ENCODE measurements around the gene LIPC. TPM values are rescaled to one million over a fixed set of nuclear protein-coding genes. Genes with fewer than 3 reads are reported as not detected.

LIPC gene
- total RNA-seq, 1 experiment from 2014 or later = not detected

- Histone ChIP-seq H3K27ac (ENCODE audit: low read depth, low read length, poor library complexity, severe bottlenecking) (no peak overlapping the region), H3K4me1 (ENCODE audit: insufficient read depth, low read length, poor library complexity, severe bottlenecking) (no peaks in the 10 kb centered on the region), H3K27me3 (replicated peaks; ENCODE audit: insufficient read depth, low read depth, low read length, poor library complexity) (no peaks in the 10 kb centered on the region), H3K36me3 (ENCODE audit: insufficient read depth, low read length, poor library complexity, severe bottlenecking) (peaks cover 6% of the 10 kb centered on the region), H3K9me3 (ENCODE audit: low read depth, low read length, poor library complexity, severe bottlenecking) (no peaks in the 10 kb centered on the region), H3K4me3 (ENCODE audit: low read depth, low read length, poor library complexity, severe bottlenecking) (no peak overlapping the region)
- no peak for DNase-seq (ENCODE audit: low spot score)
- POLR2A ChIA-PET (ENCODE audit: low non-redundant PET) = no interaction called here
- no TSS peak for BruUV-seq (replicated peaks)
- TF ChIP-seq CTCF (conservative IDR thresholded peaks at IDR 0.05; ENCODE audit: low read depth, low read length) = no peak
- TF ChIP-seq EZH2 (IDR thresholded peaks at IDR 0.05; ENCODE audit: borderline replicate concordance, low read depth, low read length, poor library complexity, severe bottlenecking) = no peak
- intact Hi-C loops (cut with micrococcal nuclease; ENCODE audit: unreplicated experiment) = no loop called here
- CTCF ChIA-PET = interaction anchor here (0.5 kb wide), 1 partner anchor 179 kb away, joined by 7 read pairs; no protein-coding TSS in a partner anchor
Observed at GRCh38 chr15:58605931-58606530, 174.2 kb downstream of the LIPC start.

GRCh38 chr15:58606577-58607080 is 174.8 kb downstream of the LIPC start:
- no peaks in the 10 kb centered on the region for H3K4me1 ChIP-seq (ENCODE audit: insufficient read depth, low read length, poor library complexity, severe bottlenecking)
- no peak for DNase-seq (ENCODE audit: low spot score)
- TF ChIP-seq EZH2 (IDR thresholded peaks at IDR 0.05; ENCODE audit: borderline replicate concordance, low read depth, low read length, poor library complexity, severe bottlenecking) (no peak), CTCF (conservative IDR thresholded peaks at IDR 0.05; ENCODE audit: low read depth, low read length) (no peak)
- no TSS peak for BruUV-seq (replicated peaks)
- peaks cover 6% of the 10 kb centered on the region for H3K36me3 ChIP-seq (ENCODE audit: insufficient read depth, low read length, poor library complexity, severe bottlenecking)
- ChIA-PET POLR2A (ENCODE audit: low non-redundant PET) (no interaction called here), CTCF (no interaction called here)
- no peak overlapping the region for H3K27ac ChIP-seq (ENCODE audit: low read depth, low read length, poor library complexity, severe bottlenecking)
- intact Hi-C loops (cut with micrococcal nuclease; ENCODE audit: unreplicated experiment) = no loop called here
- no peak overlapping the region for H3K4me3 ChIP-seq (ENCODE audit: low read depth, low read length, poor library complexity, severe bottlenecking)
- H3K27me3 ChIP-seq (replicated peaks; ENCODE audit: insufficient read depth, low read depth, low read length, poor library complexity) = no peaks in the 10 kb centered on the region
- H3K9me3 ChIP-seq (ENCODE audit: low read depth, low read length, poor library complexity, severe bottlenecking) = no peaks in the 10 kb centered on the region

GRCh38 chr15:58608129-58608590 is 176.4 kb downstream of the LIPC start:
- Histone ChIP-seq H3K27me3 (replicated peaks; ENCODE audit: insufficient read depth, low read depth, low read length, poor library complexity) (no peaks in the 10 kb centered on the region), H3K4me1 (ENCODE audit: insufficient read depth, low read length, poor library complexity, severe bottlenecking) (no peaks in the 10 kb centered on the region), H3K4me3 (ENCODE audit: low read depth, low read length, poor library complexity, severe bottlenecking) (no peak overlapping the region), H3K9me3 (ENCODE audit: low read depth, low read length, poor library complexity, severe bottlenecking) (peaks cover 3% of the 10 kb centered on the region), H3K27ac (ENCODE audit: low read depth, low read length, poor library complexity, severe bottlenecking) (no peak overlapping the region), H3K36me3 (ENCODE audit: insufficient read depth, low read length, poor library complexity, severe bottlenecking) (peaks cover 6% of the 10 kb centered on the region)
- TF ChIP-seq CTCF (conservative IDR thresholded peaks at IDR 0.05; ENCODE audit: low read depth, low read length) (no peak), EZH2 (IDR thresholded peaks at IDR 0.05; ENCODE audit: borderline replicate concordance, low read depth, low read length, poor library complexity, severe bottlenecking) (no peak)
- POLR2A ChIA-PET (ENCODE audit: low non-redundant PET) = no interaction called here
- intact Hi-C loops (cut with micrococcal nuclease; ENCODE audit: unreplicated experiment) = no loop called here
- BruUV-seq (replicated peaks) = no TSS peak
- no peak for DNase-seq (ENCODE audit: low spot score)
- CTCF ChIA-PET = no interaction called here

Measured in A673 (cell line).